SK-N-SH treated with all-trans-retinoic acid at 6 μM for 48 hours (cell line): ENCODE results near the gene AR.

Experiments used
- ATAC-seq: fragments of 200-7000 bp; cut with Tn5 transposase; 3 replicates; pipeline ENCODE4 v1.9.1; 2020; ENCODE audit warnings: mild to moderate bottlenecking, moderate library complexity
- BACH2 ChIP-seq: fragments of 250-450 bp; sonication (Bioruptor Pico); IDR thresholded peaks from 2 replicates; pipeline ENCODE4 v1.9.0; 2021; ENCODE audit warnings: mild to moderate bottlenecking, borderline replicate concordance
- CSDC2 ChIP-seq: fragments of 250-450 bp; sonication (Bioruptor Pico); IDR thresholded peaks from 2 replicates; pipeline ENCODE4 v1.5.0; 2020; ENCODE audit warnings: mild to moderate bottlenecking, moderate library complexity
- ESRRG ChIP-seq: fragments of 250-450 bp; sonication (Bioruptor Pico); IDR thresholded peaks from 2 replicates; pipeline ENCODE4 v1.6.1; 2021; ENCODE audit warnings: mild to moderate bottlenecking
- GLIS3 ChIP-seq: fragments of 250-450 bp; sonication (Bioruptor Pico); IDR thresholded peaks from 2 replicates; pipeline ENCODE4 v1.5.0; 2020; ENCODE audit warnings: mild to moderate bottlenecking, moderate library complexity
- ISL1 ChIP-seq: fragments of 250-450 bp; sonication (Bioruptor Pico); IDR thresholded peaks from 2 replicates; pipeline ENCODE4 v2.1.2; 2022; ENCODE audit warnings: mild to moderate bottlenecking, moderate library complexity
- OSR1 ChIP-seq: fragments of 250-450 bp; sonication (Bioruptor Pico); IDR thresholded peaks from 2 replicates; pipeline ENCODE4 v1.8.0; 2022; ENCODE audit warnings: moderate library complexity, mild to moderate bottlenecking, inconsistent platforms
- PPARA ChIP-seq: fragments of 250-450 bp; sonication (Bioruptor Pico); IDR thresholded peaks from 2 replicates; pipeline ENCODE4 v1.5.0; 2020; ENCODE audit warnings: mild to moderate bottlenecking, borderline replicate concordance
- SNAI2 ChIP-seq: fragments of 250-450 bp; sonication (Bioruptor Pico); IDR thresholded peaks from 2 replicates; pipeline ENCODE4 v1.5.0; 2020; ENCODE audit warnings: mild to moderate bottlenecking, moderate library complexity
- TCF4 ChIP-seq: fragments of 250-450 bp; sonication (Bioruptor Pico); IDR thresholded peaks from 2 replicates; pipeline ENCODE4 v1.8.0; 2021; ENCODE audit warnings: mild to moderate bottlenecking, moderate library complexity, borderline replicate concordance
- TOX ChIP-seq: fragments of 250-450 bp; sonication (Bioruptor Pico); IDR thresholded peaks from 2 replicates; pipeline ENCODE4 v1.8.0; 2021; ENCODE audit warnings: mild to moderate bottlenecking, moderate library complexity, borderline replicate concordance
- ZC3H10 ChIP-seq: fragments of 250-450 bp; sonication (Bioruptor Pico); IDR thresholded peaks from 2 replicates; pipeline ENCODE4 v1.5.1; 2021; ENCODE audit warnings: mild to moderate bottlenecking, moderate library complexity
- ZFP3 ChIP-seq: fragments of 250-450 bp; sonication (Bioruptor Pico); IDR thresholded peaks from 2 replicates; pipeline ENCODE4 v1.5.0; 2020; ENCODE audit warnings: mild to moderate bottlenecking, moderate library complexity
- ZFP30 ChIP-seq: fragments of 450-650 bp; formaldehyde crosslinking; IDR thresholded peaks from 2 replicates; pipeline ENCODE4 v1.5.0; 2022; ENCODE audit warnings: mild to moderate bottlenecking, moderate library complexity
- ZNF565 ChIP-seq: fragments of 450-650 bp; formaldehyde crosslinking; conservative IDR thresholded peaks from 2 replicates; pipeline ENCODE4 v1.5.0; 2020; ENCODE audit warnings: low read depth, mild to moderate bottlenecking, moderate library complexity
- ZNF70 ChIP-seq: fragments of 450-650 bp; formaldehyde crosslinking; IDR thresholded peaks from 2 replicates; pipeline ENCODE4 v1.5.0; 2020; ENCODE audit warnings: mild to moderate bottlenecking, moderate library complexity
- ZNF8 ChIP-seq: fragments of 450-650 bp; formaldehyde crosslinking; IDR thresholded peaks from 2 replicates; pipeline ENCODE4 v1.5.0; 2020; ENCODE audit warnings: mild to moderate bottlenecking, moderate library complexity
- TF ChIP-seq, protein P1 (sequence below): fragments of 250-450 bp; sonication (Bioruptor Pico); IDR thresholded peaks from 2 replicates; pipeline ENCODE4 v1.8.0; 2020; ENCODE audit warnings: mild to moderate bottlenecking, moderate library complexity, borderline replicate concordance
- TF ChIP-seq, protein P2 (sequence below): fragments of 250-450 bp; sonication (Bioruptor Pico); IDR thresholded peaks from 2 replicates; pipeline ENCODE4 v1.5.1; 2021; ENCODE audit warnings: mild to moderate bottlenecking, moderate library complexity
- TF ChIP-seq, protein P3 (sequence below): fragments of 250-450 bp; sonication (Bioruptor Pico); IDR thresholded peaks from 2 replicates; pipeline ENCODE4 v1.5.1; 2020; ENCODE audit warnings: low read depth, mild to moderate bottlenecking, moderate library complexity

The AR gene

DNA sequence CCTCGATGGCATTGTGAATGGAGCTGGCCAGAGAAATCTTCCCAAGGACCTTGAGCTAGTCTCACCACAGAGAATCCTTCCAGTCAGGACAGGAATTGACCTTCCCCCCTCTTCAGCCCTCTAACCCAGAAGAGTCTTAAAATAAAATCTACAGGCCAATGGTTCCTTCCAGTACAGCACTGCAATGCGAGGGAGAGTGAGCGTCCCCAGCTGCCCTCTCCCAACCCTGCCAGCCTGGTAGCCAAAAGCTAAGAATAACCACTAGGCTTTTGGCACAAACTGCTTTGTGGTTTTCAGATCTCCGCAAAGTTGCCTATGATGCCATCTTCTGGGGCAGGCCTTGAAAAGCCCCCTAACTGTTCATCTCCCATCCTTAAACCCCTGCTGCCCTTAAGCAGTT lies 175.1 kb downstream of the AR start:
- no peak for ATAC-seq

DNA sequence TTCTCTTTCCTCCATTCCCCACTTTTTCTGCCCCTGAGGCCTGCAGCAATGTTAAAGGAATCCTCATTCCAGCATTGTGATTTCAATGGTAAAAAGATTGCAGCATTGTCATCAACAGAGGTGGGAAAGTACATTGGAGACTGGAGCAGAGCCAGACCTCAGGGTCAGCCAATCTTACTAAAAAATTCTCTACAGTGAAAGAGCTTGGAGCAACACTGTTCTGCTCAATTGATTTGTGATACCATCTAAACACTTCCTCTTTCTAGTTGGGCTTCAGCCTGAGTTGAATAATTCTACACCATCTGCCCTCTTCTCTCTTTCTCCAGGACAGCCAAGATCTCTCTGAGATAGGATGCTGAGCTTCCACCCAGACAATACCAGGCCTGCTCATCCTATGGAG lies 176.5 kb downstream of the AR start:
- TF ChIP-seq CSDC2 (CRISPR knock-in tag) (no peak), SNAI2 (CRISPR knock-in tag) (no peak), ISL1 (CRISPR knock-in tag) (no peak), ZFP3 (CRISPR knock-in tag) (no peak), ZNF70 (CRISPR knock-in tag) (no peak), GLIS3 (no peak)
- TF ChIP-seq, protein P1, sequence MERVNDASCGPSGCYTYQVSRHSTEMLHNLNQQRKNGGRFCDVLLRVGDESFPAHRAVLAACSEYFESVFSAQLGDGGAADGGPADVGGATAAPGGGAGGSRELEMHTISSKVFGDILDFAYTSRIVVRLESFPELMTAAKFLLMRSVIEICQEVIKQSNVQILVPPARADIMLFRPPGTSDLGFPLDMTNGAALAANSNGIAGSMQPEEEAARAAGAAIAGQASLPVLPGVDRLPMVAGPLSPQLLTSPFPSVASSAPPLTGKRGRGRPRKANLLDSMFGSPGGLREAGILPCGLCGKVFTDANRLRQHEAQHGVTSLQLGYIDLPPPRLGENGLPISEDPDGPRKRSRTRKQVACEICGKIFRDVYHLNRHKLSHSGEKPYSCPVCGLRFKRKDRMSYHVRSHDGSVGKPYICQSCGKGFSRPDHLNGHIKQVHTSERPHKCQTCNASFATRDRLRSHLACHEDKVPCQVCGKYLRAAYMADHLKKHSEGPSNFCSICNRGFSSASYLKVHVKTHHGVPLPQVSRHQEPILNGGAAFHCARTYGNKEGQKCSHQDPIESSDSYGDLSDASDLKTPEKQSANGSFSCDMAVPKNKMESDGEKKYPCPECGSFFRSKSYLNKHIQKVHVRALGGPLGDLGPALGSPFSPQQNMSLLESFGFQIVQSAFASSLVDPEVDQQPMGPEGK (CRISPR knock-in tag): no peak
- TF ChIP-seq, all 23 proteins: peak for 0
- ATAC-seq: no peak

More for the DNA sequence above, 175.1 kb downstream of the AR start:
- no peak for TF ChIP-seq GLIS3
- no peak for TF ChIP-seq ZFP3 (CRISPR knock-in tag)
- no peak for TF ChIP-seq ZFP30 (CRISPR knock-in tag)
- TF ChIP-seq, protein P1 (CRISPR knock-in tag): no peak
- TF ChIP-seq, protein P2, sequence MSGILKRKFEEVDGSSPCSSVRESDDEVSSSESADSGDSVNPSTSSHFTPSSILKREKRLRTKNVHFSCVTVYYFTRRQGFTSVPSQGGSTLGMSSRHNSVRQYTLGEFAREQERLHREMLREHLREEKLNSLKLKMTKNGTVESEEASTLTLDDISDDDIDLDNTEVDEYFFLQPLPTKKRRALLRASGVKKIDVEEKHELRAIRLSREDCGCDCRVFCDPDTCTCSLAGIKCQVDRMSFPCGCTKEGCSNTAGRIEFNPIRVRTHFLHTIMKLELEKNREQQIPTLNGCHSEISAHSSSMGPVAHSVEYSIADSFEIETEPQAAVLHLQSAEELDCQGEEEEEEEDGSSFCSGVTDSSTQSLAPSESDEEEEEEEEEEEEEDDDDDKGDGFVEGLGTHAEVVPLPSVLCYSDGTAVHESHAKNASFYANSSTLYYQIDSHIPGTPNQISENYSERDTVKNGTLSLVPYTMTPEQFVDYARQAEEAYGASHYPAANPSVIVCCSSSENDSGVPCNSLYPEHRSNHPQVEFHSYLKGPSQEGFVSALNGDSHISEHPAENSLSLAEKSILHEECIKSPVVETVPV: no peak
- TF ChIP-seq, all 23 proteins: peak for 0

DNA sequence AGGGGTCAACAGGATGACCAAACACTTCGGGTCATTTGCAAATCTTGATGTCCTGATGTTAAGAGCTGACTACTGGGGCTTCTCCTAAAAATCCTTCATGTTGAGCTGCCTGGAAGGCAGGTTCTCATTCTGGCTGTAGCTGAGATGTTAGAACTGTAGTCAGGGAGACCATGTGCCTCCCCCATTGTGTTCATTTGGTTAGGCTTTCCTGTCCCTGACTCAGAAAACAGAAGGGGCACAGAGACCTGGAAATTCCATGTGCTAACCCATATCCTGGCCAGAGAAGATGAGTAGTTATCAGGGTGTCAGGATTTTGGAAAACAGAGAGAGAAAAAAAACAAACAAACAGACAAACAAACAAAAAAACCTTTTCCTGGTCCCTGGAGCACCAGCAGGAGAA lies 177.5 kb downstream of the AR start:
- TF ChIP-seq ZNF8 (CRISPR knock-in tag) (no peak), ISL1 (CRISPR knock-in tag) (no peak), ZNF70 (CRISPR knock-in tag) (no peak), OSR1 (CRISPR knock-in tag) (no peak), TCF4 (CRISPR knock-in tag) (no peak), ESRRG (CRISPR knock-in tag) (no peak), ZFP30 (CRISPR knock-in tag) (no peak), ZC3H10 (no peak), PPARA (CRISPR knock-in tag) (no peak), ZNF565 (CRISPR knock-in tag) (no peak), SNAI2 (CRISPR knock-in tag) (no peak), GLIS3 (no peak), TOX (no peak), CSDC2 (CRISPR knock-in tag) (no peak), BACH2 (CRISPR knock-in tag) (no peak)
- TF ChIP-seq, protein P3, sequence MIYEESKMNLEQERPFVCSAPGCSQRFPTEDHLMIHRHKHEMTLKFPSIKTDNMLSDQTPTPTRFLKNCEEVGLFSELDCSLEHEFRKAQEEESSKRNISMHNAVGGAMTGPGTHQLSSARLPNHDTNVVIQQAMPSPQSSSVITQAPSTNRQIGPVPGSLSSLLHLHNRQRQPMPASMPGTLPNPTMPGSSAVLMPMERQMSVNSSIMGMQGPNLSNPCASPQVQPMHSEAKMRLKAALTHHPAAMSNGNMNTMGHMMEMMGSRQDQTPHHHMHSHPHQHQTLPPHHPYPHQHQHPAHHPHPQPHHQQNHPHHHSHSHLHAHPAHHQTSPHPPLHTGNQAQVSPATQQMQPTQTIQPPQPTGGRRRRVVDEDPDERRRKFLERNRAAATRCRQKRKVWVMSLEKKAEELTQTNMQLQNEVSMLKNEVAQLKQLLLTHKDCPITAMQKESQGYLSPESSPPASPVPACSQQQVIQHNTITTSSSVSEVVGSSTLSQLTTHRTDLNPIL (CRISPR knock-in tag): no peak
- TF ChIP-seq, protein P1 (CRISPR knock-in tag): no peak
- TF ChIP-seq, protein P2: no peak
- ATAC-seq: no peak
